Stomach smooth muscle (tissue), 2 donors: Measurements from ENCODE around the gene APOL1.
A peak's percentile ranks its signal among the peaks of the same experiment; 100 is the strongest.
"Not testable (repeated sequence)": the region's sequence is repeated elsewhere in the genome, so short reads cannot be mapped to it uniquely, and the experiment has no call there.

Source experiments
- H3K27ac ChIP-seq: one replicate; pipeline ENCODE4 v1.7.0; 2013; ENCODE audit warnings: mild to moderate bottlenecking, low read length, inconsistent platforms
- H3K27me3 ChIP-seq, 2 donors: one replicate each; pipeline ENCODE4 v1.7.0; 2013; ENCODE audit warnings: low read length in 2 of 2; ENCODE audit not compliant: insufficient read depth in 2 of 2, control insufficient read depth in 1 of 2
- H3K36me3 ChIP-seq, 2 donors: one replicate each; pipeline ENCODE4 v1.7.0; 2013; ENCODE audit warnings: low read length in 2 of 2; ENCODE audit not compliant: control insufficient read depth in 2 of 2, insufficient read depth in 2 of 2
- H3K4me1 ChIP-seq: one replicate; pipeline ENCODE4 v1.7.0; 2013; ENCODE audit warnings: low read length; ENCODE audit not compliant: control insufficient read depth, insufficient read depth
- H3K4me3 ChIP-seq, 2 donors: one replicate each; pipeline ENCODE4 v1.7.0; 2013; ENCODE audit warnings: low read length in 2 of 2
- H3K9ac ChIP-seq, 2 donors: one replicate each; pipeline ENCODE4 v1.7.0; 2013; ENCODE audit warnings: low read length in 2 of 2, mild to moderate bottlenecking in 1 of 2
- H3K9me3 ChIP-seq, 2 donors: one replicate each; pipeline ENCODE4 v1.7.0; 2013; ENCODE audit warnings: low read length in 2 of 2; ENCODE audit not compliant: control insufficient read depth in 2 of 2
- donor health status: healthy.
- donor health status: Pancreatic carcinoma.

The APOL1 gene

DNA sequence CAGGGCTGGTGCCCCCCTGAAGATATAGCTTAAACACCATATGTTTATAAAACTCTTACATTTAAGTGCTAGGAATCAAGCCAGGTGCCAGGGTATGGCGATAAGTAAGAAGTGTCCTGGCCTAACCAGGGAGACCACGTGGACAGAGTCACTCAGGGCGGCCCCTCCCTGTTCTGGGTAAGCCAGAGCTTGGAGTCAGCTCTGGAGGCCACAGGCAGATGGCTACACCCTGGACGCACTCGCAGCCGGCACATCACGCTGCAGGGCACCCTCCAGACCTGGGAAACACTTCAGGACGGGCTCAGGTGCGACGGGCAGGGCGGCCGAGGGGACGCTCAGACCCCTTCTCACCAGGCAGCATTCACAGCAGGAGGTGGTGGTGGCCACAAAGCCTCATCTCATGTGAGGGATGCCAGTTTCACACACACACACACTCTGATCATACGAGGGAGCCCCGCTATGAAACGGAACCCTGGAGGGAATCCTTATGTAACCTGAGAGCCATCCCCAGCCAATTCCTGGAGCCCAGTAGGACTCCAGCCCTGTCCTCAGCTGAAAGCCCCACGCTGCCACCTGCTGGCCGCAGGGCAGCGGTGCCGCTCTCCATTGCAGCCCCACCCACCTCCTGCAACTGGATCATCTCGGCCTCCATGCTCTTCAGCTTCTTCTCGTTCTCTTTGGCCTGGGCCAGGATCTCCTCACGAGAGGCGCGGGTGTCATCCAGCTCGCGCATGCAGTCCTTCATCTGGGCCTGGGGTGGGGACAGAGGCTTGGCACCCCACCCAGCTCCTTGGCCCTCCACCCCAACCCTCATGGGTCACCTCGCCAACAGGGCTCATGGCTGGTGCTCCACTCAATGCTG, 33.4 kb downstream of the APOL1 start:
- Histone ChIP-seq H3K4me1 (peaks cover 32% of the 10 kb centered on the region), H3K27me3 (no peaks in the 10 kb centered on the region), H3K27ac (peak overlapping the region; percentile 90), H3K4me3 (no peak overlapping the region), H3K9ac (peak overlapping the region in 1 of 2 donors; percentile 36), H3K36me3 (peaks cover 72 to 73% of the 10 kb centered on the region in 2 donors), H3K9me3 (no peaks in the 10 kb centered on the region)

DNA sequence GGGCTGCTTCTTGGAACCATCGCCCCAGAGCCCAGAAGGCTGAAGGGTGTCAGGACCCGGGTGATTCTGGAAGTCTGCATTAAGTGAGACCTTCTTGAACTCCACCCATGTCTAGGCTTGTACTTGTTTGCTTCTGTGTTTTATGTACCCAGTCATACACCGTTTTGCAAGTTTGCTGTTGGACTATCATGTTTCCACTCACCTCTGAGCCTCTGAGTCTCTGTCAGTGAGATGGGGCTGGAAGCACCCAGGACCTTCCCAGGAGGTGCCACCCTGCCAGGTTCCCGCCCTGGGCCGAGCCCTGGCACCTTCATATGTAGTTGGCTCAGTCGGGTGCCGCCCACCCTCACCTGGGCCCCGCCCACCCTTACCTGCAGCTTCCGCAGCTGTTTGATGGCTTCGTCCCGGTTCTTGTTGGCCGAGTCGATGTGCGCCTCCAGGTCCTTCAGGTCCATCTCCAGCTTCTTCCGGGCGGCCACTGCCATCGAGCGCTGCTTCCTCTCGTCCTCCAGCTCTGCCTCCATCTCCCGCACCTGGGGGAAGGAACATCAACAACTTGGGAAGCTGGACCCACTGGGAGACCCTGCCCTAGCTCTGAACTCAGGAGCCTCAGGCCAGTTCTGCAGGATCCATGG, 35.1 kb downstream of the APOL1 start:
- peak overlapping the region; percentile 60 for H3K27ac ChIP-seq
- H3K27me3 ChIP-seq = no peaks in the 10 kb centered on the region
- peaks cover 72 to 76% of the 10 kb centered on the region in 2 donors for H3K36me3 ChIP-seq
- no peaks in the 10 kb centered on the region for H3K9me3 ChIP-seq
- no peak overlapping the region for H3K9ac ChIP-seq
- H3K4me1 ChIP-seq = peaks cover 29% of the 10 kb centered on the region
- no peak overlapping the region for H3K4me3 ChIP-seq

DNA sequence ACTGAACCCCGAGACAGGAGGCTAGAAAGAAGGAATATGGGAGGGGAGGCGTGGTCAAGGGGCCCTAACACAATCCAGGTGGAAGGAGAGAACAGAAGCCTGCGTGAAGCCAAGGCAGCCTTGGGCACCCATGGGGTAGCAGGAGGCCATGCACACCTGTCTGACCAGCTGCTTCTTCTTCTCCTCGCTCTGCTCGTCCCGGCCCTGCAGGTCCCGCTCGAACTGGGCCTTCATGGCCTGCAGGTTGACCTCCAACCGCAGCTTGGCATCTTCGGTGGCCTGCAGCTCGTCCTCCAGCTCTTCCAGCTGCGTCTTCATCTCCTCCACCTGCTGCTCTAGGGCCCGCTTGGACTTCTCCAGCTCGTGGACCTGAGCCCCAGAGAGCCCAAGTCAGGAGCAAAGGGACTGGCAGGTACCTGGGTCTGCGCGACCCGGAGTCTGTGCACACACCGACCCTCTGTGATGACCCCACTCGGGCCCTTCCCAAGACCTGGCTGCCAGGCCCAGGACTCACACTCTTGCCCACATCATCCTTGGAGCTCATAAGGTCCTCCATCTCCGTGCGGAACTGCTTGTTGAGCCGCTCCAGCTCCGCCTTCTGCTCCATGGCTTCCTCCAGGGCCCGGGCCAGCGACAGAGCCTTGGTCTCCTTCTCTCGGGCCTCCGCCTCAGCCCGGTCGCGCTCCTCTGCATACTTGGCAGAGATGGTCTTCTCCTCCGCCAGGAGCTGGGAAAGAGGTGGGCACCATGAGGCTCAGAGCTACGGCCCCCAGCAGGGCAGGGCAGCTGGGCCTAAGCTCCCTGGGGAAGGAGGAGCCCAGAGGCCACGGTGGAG, 35.9 kb downstream of the APOL1 start:
- H3K27me3 ChIP-seq = no peaks in the 10 kb centered on the region
- no peak overlapping the region for H3K9ac ChIP-seq
- H3K9me3 ChIP-seq = no peaks in the 10 kb centered on the region
- H3K4me3 ChIP-seq = no peak overlapping the region
- H3K4me1 ChIP-seq = peaks cover 29% of the 10 kb centered on the region
- peaks cover 74 to 78% of the 10 kb centered on the region in 2 donors for H3K36me3 ChIP-seq
- H3K27ac ChIP-seq = peak overlapping the region; percentile 60

DNA sequence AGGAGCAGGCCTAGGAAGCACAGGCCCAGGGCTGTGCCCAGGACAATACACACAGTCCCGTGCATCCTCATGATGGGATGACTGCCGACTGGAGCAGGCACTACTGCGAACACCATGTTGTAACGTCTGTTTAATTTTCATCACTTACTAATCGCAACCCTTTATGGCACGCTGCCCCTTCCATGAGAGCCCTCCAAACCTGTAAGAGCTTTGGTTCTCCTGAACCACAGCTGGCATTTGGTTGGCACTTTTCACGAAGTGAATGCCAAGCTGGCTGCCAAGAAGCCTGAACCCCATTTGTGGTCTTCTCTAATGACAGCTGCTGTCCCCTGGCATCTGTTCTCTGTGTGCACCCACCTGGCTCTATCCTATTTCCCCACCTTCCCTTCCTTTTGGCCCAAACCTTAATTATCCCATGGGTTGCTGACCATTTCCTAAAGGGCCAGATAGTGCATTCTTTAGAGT, 36.5 kb downstream of the APOL1 start:
- peak overlapping the region; percentile 60 for H3K27ac ChIP-seq

DNA sequence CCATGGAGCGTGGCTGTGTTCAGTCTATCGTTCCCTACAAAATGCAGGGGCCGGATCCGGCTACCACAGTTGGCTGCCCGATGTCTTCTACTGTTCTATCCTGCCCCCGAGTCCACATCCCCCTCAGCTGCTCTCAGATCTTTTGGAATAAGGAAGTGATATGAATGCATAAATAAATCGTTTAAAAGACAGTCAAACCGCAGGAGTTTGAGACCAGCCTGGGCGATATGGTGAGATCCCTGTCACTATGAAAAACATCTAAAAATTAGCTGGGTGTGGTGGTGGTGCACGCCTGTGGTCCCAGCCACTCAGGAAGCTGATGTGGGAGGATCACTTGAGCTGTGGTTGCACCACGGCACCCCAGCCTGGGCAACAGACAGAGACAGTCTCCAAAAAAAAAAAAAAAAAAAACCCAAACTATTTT, 37.0 kb downstream of the APOL1 start:
- not testable (repeated sequence) for H3K9me3 ChIP-seq, H3K4me3 ChIP-seq, H3K27me3 ChIP-seq
- Histone ChIP-seq H3K36me3 (peaks cover 75 to 80% of the 10 kb centered on the region in 2 donors), H3K27ac (peak overlapping the region; percentile 60), H3K9ac (peak overlapping the region in 1 of 2 donors; percentile 28), H3K4me1 (peaks cover 27% of the 10 kb centered on the region)

More for the DNA sequence above, 36.5 kb downstream of the APOL1 start:
- Histone ChIP-seq H3K4me3 (no peak overlapping the region), H3K9me3 (no peaks in the 10 kb centered on the region), H3K36me3 (peaks cover 75 to 80% of the 10 kb centered on the region in 2 donors), H3K27me3 (no peaks in the 10 kb centered on the region), H3K9ac (peak overlapping the region in 1 of 2 donors; percentile 28), H3K4me1 (peaks cover 29% of the 10 kb centered on the region)

DNA sequence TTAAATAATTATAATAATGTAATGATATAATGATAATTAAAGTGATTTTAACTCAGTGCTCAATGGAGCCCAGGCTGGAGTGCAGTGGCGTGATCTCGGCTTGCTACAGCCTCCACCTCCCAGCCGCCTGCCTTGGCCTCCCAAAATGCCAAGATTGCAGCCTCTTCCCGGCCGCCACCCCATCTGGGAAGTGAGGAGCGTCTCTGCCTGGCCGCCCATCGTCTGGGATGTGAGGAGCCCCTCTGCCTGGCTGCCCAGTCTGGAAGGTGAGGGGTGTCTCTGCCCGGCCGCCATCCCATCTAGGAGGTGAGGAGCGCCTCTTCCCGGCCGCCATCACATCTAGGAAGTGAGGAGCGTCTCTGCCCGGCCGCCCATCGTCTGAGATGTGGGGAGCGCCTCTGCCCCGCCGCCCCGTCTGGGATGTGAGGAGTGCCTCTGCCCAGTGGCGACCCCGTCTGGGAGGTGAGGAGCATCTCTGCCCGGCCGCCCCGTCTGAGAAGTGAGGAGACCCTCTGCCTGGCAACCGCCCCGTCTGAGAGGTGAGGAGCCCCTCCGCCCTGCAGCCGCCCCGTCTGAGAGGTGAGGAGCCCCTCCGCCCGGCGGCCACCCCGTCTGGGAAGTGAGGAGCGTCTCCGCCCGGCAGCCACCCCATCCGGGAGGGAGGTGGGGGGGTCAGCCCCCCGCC, 37.6 kb downstream of the APOL1 start:
- not testable (repeated sequence) for H3K9ac ChIP-seq, H3K9me3 ChIP-seq, H3K27ac ChIP-seq, H3K27me3 ChIP-seq, H3K4me3 ChIP-seq
- peaks cover 22% of the 10 kb centered on the region for H3K4me1 ChIP-seq
- peaks cover 75 to 80% of the 10 kb centered on the region in 2 donors for H3K36me3 ChIP-seq

DNA sequence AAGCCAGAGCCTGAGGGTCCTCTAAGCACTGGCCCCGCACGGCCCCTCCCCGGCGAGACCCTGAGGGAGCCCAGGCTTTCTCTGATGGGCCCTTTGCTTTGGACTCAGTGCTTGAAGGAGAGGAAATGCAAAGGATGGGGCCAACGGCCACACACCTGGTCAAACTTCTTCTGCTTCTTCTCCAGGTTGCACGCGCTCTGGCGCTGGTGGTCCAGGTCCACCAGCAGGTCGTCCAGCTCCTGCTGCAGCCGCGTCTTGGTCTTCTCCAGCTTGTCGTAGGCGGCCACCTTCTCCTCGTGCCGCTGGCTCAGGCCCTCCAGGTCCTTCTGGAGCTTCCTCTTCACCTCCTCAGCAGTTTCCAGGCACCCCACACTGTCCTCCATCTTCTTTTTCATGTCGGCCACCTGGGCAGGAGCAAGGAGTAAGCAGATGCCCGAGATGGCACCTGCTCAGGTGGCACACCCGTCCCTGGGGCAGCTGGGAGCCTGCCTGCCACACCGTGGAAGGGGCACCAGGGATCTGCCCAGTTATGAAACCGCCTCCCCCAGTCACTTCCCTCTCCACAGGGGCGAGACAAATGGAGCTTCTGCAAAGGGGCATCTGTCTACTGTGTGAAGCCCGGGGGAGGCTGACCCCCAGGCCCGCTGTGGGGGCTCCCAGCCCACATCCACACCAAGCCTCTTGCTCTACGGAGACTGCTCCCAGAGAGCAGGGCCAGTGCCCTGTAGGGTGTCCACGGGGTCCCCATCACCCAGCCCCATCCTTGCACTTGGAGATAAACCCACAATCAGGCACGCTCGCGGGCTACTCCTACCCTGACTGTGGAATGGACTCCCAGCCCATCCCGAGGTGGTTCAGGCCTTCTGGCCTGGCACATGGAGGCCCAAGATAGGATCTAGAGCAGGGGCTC, 39.2 kb downstream of the APOL1 start:
- Histone ChIP-seq H3K4me3 (no peak overlapping the region), H3K4me1 (peaks cover 10% of the 10 kb centered on the region), H3K9ac (no peak overlapping the region), H3K9me3 (no peaks in the 10 kb centered on the region), H3K27ac (peak overlapping the region; percentile 31), H3K27me3 (no peaks in the 10 kb centered on the region), H3K36me3 (peaks cover 77 to 82% of the 10 kb centered on the region in 2 donors)

DNA sequence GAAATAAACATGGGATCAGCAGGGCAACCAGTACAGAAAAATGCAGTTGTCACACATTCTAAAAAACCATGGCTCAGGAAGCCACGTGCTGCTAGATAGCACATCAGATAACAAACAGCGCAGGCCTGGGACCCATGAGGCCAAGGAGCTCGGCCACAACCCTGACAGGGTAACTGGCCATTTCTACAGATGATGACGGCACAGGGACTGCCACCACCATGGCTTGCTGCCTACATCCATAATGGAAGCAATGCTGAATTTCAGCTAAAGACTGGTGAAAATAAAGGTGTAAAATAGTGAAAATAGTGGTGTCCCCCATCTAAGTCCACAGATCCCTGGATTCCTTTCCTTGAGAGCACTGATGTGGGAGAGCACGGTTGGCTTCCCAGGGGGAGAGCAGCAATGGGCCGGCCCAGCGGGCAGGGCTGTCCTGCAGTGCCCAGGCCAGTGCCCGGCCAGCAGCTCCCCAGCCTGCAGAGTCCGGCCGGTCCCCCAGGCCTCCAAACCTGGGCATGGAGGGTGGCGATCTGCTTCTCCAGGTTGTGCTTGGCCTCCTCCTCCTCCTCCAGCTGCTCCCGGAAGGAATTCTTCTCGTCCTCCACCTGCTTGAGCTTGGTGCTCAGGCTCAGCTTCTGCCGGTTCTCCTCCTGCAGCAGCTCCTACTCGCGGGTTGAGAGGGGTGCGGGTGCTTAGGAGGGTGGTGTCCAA, 40.0 kb downstream of the APOL1 start:
- Histone ChIP-seq H3K27ac (peak overlapping the region; percentile 31), H3K36me3 (peaks cover 83 to 84% of the 10 kb centered on the region in 2 donors)

DNA sequence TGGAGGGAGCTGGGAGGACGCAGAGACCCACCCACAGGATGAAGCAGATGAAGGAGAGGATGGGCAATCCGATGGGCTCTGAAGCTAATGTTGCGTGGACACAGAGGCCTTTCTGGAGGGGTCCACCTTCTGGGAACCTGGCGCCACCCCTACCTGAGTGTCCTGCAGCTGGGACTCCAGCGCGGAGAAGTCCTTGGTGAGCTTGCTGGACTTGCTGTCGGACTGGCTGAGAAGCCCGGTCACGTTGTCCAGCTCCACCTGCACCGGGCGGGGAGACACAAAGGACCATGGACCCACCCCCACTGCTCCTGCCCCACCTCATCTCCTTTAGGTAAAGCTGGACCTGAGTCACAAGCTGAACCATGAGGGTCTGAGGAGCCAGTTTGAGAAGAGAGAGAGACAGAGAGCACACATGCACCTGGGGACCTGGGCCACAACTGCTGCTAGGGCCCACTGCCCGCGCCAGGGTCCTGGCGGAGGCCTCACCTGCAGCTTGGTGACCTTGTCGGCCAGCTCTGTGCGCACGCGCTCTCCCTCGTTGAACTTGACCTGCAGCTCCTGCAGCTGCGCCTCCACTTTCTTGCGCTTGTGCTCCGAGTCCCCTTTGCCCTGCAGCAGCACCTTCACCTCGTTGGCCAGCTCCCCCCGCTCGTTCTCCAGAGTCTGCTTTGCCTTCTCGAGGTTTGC, 40.8 kb downstream of the APOL1 start:
- Histone ChIP-seq H3K9ac (no peak overlapping the region), H3K27ac (no peak overlapping the region), H3K36me3 (peaks cover 83 to 84% of the 10 kb centered on the region in 2 donors), H3K9me3 (no peaks in the 10 kb centered on the region), H3K27me3 (no peaks in the 10 kb centered on the region), H3K4me1 (peaks cover 8% of the 10 kb centered on the region), H3K4me3 (no peak overlapping the region)

More for the DNA sequence above, 40.0 kb downstream of the APOL1 start:
- no peaks in the 10 kb centered on the region for H3K27me3 ChIP-seq
- H3K4me1 ChIP-seq = peaks cover 10% of the 10 kb centered on the region
- H3K9me3 ChIP-seq = no peaks in the 10 kb centered on the region
- H3K9ac ChIP-seq = no peak overlapping the region
- no peak overlapping the region for H3K4me3 ChIP-seq
